ENCODE data around the gene PSME2. TPM values are rescaled to one million over a fixed set of nuclear protein-coding genes. Genes with fewer than 3 reads are reported as not detected.

PSME2 gene
- total and polyA plus RNA-seq, 10 of the 15 experiments (the other 5 are each of a cell fraction or from before 2014, with no cell fraction given) = 510 to 3,542 (median 913) TPM

DNA sequence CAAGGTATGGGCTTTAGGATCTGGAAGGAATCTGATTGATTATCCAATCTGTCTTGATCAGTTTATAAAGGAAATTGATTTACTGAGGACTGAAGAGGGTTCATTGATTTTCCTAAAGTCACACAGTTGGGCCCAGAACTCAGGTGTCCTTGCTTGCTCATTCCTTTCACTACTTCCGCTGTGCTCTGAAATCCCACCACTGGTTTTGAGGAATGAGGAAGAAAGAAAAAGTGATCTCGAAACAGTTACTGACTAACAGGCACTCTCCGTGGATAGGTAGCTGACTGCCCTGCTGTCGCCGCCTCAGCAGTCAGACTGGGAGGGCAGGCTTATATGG, 16.1 kb downstream of the PSME2 start, which contains the start of gene FITM1 (continued):
- TF ChIP-seq, protein P1, sequence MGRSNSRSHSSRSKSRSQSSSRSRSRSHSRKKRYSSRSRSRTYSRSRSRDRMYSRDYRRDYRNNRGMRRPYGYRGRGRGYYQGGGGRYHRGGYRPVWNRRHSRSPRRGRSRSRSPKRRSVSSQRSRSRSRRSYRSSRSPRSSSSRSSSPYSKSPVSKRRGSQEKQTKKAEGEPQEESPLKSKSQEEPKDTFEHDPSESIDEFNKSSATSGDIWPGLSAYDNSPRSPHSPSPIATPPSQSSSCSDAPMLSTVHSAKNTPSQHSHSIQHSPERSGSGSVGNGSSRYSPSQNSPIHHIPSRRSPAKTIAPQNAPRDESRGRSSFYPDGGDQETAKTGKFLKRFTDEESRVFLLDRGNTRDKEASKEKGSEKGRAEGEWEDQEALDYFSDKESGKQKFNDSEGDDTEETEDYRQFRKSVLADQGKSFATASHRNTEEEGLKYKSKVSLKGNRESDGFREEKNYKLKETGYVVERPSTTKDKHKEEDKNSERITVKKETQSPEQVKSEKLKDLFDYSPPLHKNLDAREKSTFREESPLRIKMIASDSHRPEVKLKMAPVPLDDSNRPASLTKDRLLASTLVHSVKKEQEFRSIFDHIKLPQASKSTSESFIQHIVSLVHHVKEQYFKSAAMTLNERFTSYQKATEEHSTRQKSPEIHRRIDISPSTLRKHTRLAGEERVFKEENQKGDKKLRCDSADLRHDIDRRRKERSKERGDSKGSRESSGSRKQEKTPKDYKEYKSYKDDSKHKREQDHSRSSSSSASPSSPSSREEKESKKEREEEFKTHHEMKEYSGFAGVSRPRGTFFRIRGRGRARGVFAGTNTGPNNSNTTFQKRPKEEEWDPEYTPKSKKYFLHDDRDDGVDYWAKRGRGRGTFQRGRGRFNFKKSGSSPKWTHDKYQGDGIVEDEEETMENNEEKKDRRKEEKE (IDR thresholded peaks at IDR 0.05) = no peak

GRCh38 chr14:24129410-24129998, 16.9 kb downstream of the PSME2 start:
- Histone ChIP-seq H3K4me2 (ENCODE audit: control insufficient read depth, insufficient read depth) (no peak overlapping the region), H4K20me1 (ENCODE audit: control insufficient read depth, insufficient read depth) (no peaks in the 10 kb centered on the region), H3K4me1 (ENCODE audit: control insufficient read depth, insufficient read depth, low read length) (peaks cover 16% of the 10 kb centered on the region), H2AFZ (ENCODE audit: control insufficient read depth, low read depth, low read length) (no peak overlapping the region), H3K9me3 (replicated peaks; ENCODE audit: control insufficient read depth, insufficient read depth, low read length) (no peaks in the 10 kb centered on the region), H3K36me3 (ENCODE audit: control insufficient read depth in 2 of 2, insufficient read depth in 2 of 2, low read length in 1 of 2) (no peaks in the 10 kb centered on the region), H3K9ac (ENCODE audit: control insufficient read depth, insufficient read depth, low read length) (no peak overlapping the region), H3K27me3 (replicated peaks in 1 of 2; ENCODE audit: control insufficient read depth in 2 of 2, insufficient read depth in 2 of 2, low read length in 1 of 2) (no peaks in the 10 kb centered on the region), H3K79me2 (ENCODE audit: control insufficient read depth, insufficient read depth, low read length) (no peaks in the 10 kb centered on the region), H3K27ac (ENCODE audit: control insufficient read depth, insufficient read depth) (no peak overlapping the region), H3K4me3 (no peak overlapping the region)
- in situ Hi-C loops (cut with MboI) (no loop called here), intact Hi-C loops (cut with micrococcal nuclease; ENCODE audit: unreplicated experiment) (no loop called here)
- ChIA-PET CTCF (interaction anchor here (1.1 kb wide), 1 partner anchor 15 kb away, joined by 3 read pairs; the partner anchor contains the start of genes DCAF11 and NRL), POLR2A (interaction anchor here (0.6 to 17.1 kb wide), 7 partner anchors 7 to 195 kb away, joined by 3 to 276 read pairs (median 4); partner anchors contain the start of genes EMC9, FITM1 and PSME1), RAD21 (ENCODE audit: unreplicated experiment) (interaction anchor here (0.6 kb wide), 1 partner anchor 19 kb away, joined by 3 read pairs; no protein-coding TSS in a partner anchor), SMC1A (ENCODE audit: uncharacterized antibody, unreplicated experiment) (interaction anchor here (1.0 to 1.4 kb wide), 3 partner anchors 8 to 21 kb away, joined by 3 to 4 read pairs (median 3); no protein-coding TSS in a partner anchor)
- no TSS peak for BruUV-seq (replicated peaks)
- WGBS (ENCODE audit: insufficient coverage, insufficient replicate concordance, low lambda C conversion rate, missing lambda C conversion rate) = 89% methylated on average over 8 of the region's 8 CpGs
- FAIRE-seq = no peak
- ATAC-seq = no peak
- no peak for TF ChIP-seq YBX1 (IDR thresholded peaks at IDR 0.05)
- TF ChIP-seq EP300 (IDR thresholded peaks at IDR 0.05; ENCODE audit: borderline replicate concordance in 1 of 2, control insufficient read depth in 1 of 2, low read depth in 2 of 2, low read length in 2 of 2) = no peak
- no peak for TF ChIP-seq CHD1 (IDR thresholded peaks at IDR 0.05; ENCODE audit: low read depth, low read length)
- no peak for TF ChIP-seq DPF2 (IDR thresholded peaks at IDR 0.05)
- TF ChIP-seq IKZF2 (IDR thresholded peaks at IDR 0.05) = no peak
- TF ChIP-seq ZNF217 (IDR thresholded peaks at IDR 0.05) = no peak
- no peak for TF ChIP-seq NRF1 (conservative IDR thresholded peaks at IDR 0.05; ENCODE audit: low read depth, low read length)
- TF ChIP-seq TARDBP (IDR thresholded peaks at IDR 0.05; ENCODE audit: borderline replicate concordance) = no peak
- TF ChIP-seq, protein P2, sequence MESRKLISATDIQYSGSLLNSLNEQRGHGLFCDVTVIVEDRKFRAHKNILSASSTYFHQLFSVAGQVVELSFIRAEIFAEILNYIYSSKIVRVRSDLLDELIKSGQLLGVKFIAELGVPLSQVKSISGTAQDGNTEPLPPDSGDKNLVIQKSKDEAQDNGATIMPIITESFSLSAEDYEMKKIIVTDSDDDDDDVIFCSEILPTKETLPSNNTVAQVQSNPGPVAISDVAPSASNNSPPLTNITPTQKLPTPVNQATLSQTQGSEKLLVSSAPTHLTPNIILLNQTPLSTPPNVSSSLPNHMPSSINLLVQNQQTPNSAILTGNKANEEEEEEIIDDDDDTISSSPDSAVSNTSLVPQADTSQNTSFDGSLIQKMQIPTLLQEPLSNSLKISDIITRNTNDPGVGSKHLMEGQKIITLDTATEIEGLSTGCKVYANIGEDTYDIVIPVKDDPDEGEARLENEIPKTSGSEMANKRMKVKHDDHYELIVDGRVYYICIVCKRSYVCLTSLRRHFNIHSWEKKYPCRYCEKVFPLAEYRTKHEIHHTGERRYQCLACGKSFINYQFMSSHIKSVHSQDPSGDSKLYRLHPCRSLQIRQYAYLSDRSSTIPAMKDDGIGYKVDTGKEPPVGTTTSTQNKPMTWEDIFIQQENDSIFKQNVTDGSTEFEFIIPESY (IDR thresholded peaks at IDR 0.05) = no peak
- no peak for DNase-seq (ENCODE audit: low read depth, low spot score)
